ENCODE results near the gene TLCD5. TPM values are rescaled to one million over a fixed set of nuclear protein-coding genes. Genes with fewer than 3 reads are reported as not detected.

Gene TLCD5
- total RNA-seq, 1 experiment from 2014 or later, result 7.1 TPM

GRCh38 chr11:120302001-120302805 is 22.9 kb upstream of the TLCD5 start:
- no peak overlapping the region for H3K23ac ChIP-seq (ENCODE audit: insufficient read length, low read depth, low read length)
- no CpG with 5 or more reads among the region's 6 CpGs for WGBS (ENCODE audit: extremely low coverage, insufficient read length, low lambda C conversion rate)
- Mint-ChIP-seq H3K9me3 (no peaks in the 10 kb centered on the region), H3K36me3 (ENCODE audit: insufficient read depth in 1 of 3, low read depth in 3 of 3) (no peaks in the 10 kb centered on the region), H3K4me1 (peaks cover 29 to 32% of the 10 kb centered on the region in 2 experiments), H3K27ac (no peak overlapping the region), H3K4me3 (no peak overlapping the region), H3K27me3 (ENCODE audit: low read depth) (peaks cover 22% of the 10 kb centered on the region)
- H4K8ac ChIP-seq (replicated peaks; ENCODE audit: insufficient read length, low read depth, low read length), result no peak overlapping the region
- no peak overlapping the region for H3K9ac ChIP-seq (ENCODE audit: extremely low read depth, insufficient read length, low read length)
- no peak overlapping the region for H3K4me2 ChIP-seq (ENCODE audit: insufficient read depth, insufficient read length, low read length)
- H2BK20ac ChIP-seq (ENCODE audit: low read depth, low read length, poor library complexity, severe bottlenecking), result no peak overlapping the region
- H3K56ac ChIP-seq (ENCODE audit: insufficient read length, low read depth, low read length), result no peak overlapping the region
- no peak overlapping the region for H3K27ac ChIP-seq (ENCODE audit: insufficient read length, low read depth, low read length)
- no peak overlapping the region for H4K5ac ChIP-seq (ENCODE audit: insufficient read length, low read depth, low read length)
- H2BK120ac ChIP-seq (ENCODE audit: low read depth, low read length, poor library complexity, severe bottlenecking), result no peak overlapping the region
- H3K9me3 ChIP-seq (ENCODE audit: control insufficient read depth, low read depth, low read length), result no peaks in the 10 kb centered on the region
- no peak overlapping the region for H2AK5ac ChIP-seq (ENCODE audit: insufficient read length, low read length)
- no peak overlapping the region for H2AFZ ChIP-seq (ENCODE audit: low read length)
- H3K4me1 ChIP-seq (ENCODE audit: insufficient read depth, low read length), result no peaks in the 10 kb centered on the region; the same call in 1 of the 2 replicates
- H3K18ac ChIP-seq (ENCODE audit: insufficient read length, low read depth, low read length), result no peak overlapping the region
- H3K79me2 ChIP-seq (ENCODE audit: insufficient read depth, low read length), result no peaks in the 10 kb centered on the region
- H4K20me1 ChIP-seq (ENCODE audit: control insufficient read depth, insufficient read depth, insufficient read length), result no peaks in the 10 kb centered on the region
- H3K4ac ChIP-seq (ENCODE audit: low read depth, low read length), result no peak overlapping the region
- DNase-seq, result no peak
- H2BK5ac ChIP-seq (ENCODE audit: insufficient read length, low read length), result no peak overlapping the region
- H2BK12ac ChIP-seq (ENCODE audit: insufficient read length, low read depth, low read length), result no peak overlapping the region
- no peaks in the 10 kb centered on the region for H3K79me1 ChIP-seq (ENCODE audit: insufficient read depth, low read depth, low read length, poor library complexity, severe bottlenecking)
- no peak overlapping the region for H2BK15ac ChIP-seq (ENCODE audit: low read depth, low read length)
- no peak overlapping the region for H3K14ac ChIP-seq (ENCODE audit: insufficient read depth, low read length)
- no peaks in the 10 kb centered on the region for H3K27me3 ChIP-seq (ENCODE audit: insufficient read depth, low read length)
- no peak for TF ChIP-seq CTCF (conservative IDR thresholded peaks at IDR 0.05)
- no peak overlapping the region for H4K91ac ChIP-seq (ENCODE audit: insufficient read length, low read depth, low read length)
- no peak overlapping the region for H3T11ph ChIP-seq (ENCODE audit: low read length)
- H3K23me2 ChIP-seq (ENCODE audit: insufficient read length, low read depth, low read length, poor library complexity, severe bottlenecking), result no peaks in the 10 kb centered on the region
